GM12891 (cell line): Measurements from ENCODE around the gene MATN1.

Experiments
- POLR2A ChIP-seq: IDR thresholded peaks from 2 replicates; pipeline ENCODE4 v1.6.1; 2011; ENCODE audit warnings: low read depth, low read length, control low read depth
- POLR2AphosphoS5 ChIP-seq: IDR thresholded peaks from 2 replicates; pipeline ENCODE4 v1.6.1; 2011; ENCODE audit warnings: low read depth, low read length, control low read depth
- SPI1 ChIP-seq: IDR thresholded peaks from 2 replicates; pipeline ENCODE4 v1.6.1; 2011; ENCODE audit warnings: low read depth, low read length, control low read depth
- TAF1 ChIP-seq: IDR thresholded peaks from 2 replicates; pipeline ENCODE4 v1.6.1; 2011; ENCODE audit warnings: low read depth, low read length, control low read depth

GRCh38 chr1:30710407-30710806, 13.0 kb downstream of the MATN1 start:
- no peak for TF ChIP-seq POLR2A
- TF ChIP-seq TAF1 = no peak
- no peak for TF ChIP-seq SPI1
- TF ChIP-seq POLR2AphosphoS5 = no peak
